HG03064 (cell line): ENCODE measurements around the gene ADGRV1.
A peak's percentile ranks its signal among the peaks of the same experiment; 100 is the strongest.

Source experiments
- ATAC-seq: cut with Tn5 transposase; IDR thresholded peaks from one replicate; pipeline ENCODE4 v1.9.1; 2021; ENCODE audit warnings: low read depth; ENCODE audit not compliant: unreplicated experiment

The ADGRV1 gene

DNA sequence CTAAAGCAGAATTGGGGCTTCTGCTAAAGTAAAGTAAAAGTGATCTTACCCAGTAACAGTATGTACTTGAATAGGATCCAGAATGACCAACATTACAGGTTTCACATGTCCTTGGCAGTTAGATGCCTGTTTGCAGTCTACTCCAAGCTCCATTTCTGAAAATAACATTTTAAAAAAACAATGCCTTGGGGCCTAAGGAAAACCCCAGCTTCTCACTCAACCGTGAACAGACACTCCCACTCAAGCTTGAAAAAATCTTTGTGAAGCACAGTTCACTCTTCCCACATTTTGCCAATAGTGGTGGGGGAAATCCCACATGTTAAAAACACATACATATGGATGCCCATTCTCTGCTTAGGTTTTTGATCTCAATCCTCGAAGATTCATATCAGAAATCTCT lies 520.4 kb downstream of the ADGRV1 start:
- no peak for ATAC-seq

DNA sequence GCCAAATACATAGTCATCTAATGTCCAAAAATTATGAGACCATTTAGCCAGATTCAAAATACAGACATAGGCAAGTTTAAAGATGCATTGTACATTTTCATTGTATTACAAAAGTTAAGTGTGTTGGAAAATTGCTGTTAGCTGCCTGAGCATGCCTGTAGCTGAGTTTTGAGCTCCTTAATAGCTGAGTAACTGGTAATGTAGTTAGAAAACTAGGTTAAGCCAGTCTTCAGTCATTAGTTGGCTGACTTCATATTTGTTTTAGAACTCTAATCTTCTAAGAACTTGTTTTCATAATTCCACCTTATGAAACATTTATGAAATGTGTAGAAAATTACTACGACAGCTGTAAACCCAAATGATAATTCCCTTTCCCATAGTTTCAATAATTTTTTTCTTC lies 531.2 kb downstream of the ADGRV1 start:
- no peak for ATAC-seq

GRCh38 chr5:91090995-91091394 lies 532.4 kb downstream of the ADGRV1 start:
- ATAC-seq, result no peak

DNA sequence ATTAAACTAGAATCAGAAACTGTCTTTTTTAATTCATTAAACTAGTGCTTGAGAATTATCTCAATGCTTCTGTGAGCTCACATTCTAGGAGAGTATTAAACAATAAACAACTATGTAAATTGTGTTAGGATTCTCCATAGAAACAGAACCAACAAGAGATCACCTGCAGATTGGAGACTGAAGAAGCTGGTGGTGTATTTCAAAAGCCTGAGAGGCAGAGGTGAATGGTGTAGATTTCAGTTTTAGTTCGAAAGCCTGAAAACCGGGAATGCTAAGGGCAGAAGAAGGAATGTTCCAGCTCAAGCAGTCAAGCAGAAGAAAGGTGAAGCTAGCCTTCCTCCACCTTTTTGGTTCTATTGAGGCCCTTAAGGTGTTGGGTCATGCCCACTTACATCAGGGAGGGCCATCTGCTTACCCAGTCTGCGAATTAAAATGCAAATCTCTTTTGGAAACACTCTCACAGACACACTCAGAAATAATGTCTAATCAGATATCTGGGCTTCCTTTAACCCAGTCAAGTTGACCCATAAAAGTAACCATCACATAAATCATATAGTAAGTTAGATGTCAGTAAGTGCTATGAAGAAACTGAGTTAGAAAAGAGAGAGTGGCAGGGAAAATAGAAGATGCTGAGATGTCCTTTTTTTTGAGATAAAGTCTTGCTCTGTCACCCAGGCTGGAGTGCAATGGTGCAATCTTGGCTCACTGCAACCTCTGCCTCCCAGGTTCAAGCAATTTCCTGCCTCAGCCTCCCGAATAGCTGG lies 533.1 kb downstream of the ADGRV1 start:
- ATAC-seq, result no peak

- no peak for ATAC-seq
Measured at GRCh38 chr5:91092859-91093783, 534.5 kb downstream of the ADGRV1 start.

GRCh38 chr5:91095313-91095712 lies 536.7 kb downstream of the ADGRV1 start:
- no peak for ATAC-seq

- no peak for ATAC-seq
Measured at GRCh38 chr5:91095786-91096385, 537.3 kb downstream of the ADGRV1 start.

DNA sequence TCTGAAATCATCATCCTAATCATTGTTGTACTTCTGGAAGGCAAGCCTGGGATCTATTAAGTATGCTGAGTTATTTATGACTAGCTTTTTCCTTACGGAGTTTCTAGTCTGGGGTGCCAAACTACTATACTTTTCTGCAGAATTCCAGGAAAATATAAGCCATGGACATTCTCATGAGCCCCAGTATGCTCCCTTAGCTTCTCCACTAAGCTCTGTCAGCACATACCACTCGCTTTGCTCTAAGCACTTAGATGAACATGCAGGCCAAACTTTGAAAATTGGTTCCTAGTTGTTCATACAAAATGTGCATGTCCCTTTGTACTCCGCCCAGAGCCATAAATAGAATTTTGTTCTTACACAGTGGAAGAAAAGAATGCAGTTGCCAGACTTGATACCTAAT lies 539.9 kb downstream of the ADGRV1 start:
- no peak for ATAC-seq

DNA sequence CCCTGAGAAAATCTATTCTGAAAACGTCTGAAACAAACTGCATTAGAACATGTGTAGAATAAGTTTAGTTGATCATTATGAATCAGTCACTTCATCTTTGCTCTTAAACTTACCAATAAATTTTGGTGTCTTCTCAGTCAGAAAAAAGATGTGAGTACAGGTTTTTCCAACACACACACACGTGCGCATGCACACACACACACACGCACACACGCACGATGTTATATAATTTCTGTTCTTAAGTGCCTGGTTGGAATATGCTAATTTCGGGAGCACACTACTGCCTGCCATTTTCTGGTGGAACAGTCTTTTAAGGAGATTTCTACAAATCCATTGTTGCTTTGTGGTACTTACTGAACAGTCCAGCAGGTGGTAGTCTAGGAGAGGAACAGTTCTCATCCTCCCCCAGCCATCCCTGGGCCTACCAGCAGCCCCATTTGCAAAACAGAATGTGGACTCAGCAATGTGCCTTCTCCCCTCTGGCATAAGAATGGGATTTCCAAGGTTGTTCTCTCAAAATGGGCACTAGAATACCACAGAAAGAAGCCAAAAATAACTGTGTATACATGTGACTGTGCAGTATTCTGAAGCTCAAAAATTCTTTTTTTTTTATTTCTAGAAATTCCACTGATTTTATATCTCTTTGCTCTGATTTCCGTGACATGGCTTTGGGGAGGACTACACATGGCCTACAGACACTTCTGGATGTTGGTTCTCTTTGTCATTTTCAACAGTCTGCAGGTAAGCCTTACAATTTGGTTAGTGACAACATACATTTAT lies 543.2 kb downstream of the ADGRV1 start:
- ATAC-seq, result peak; percentile 97

- ATAC-seq, result no peak
Measured at GRCh38 chr5:91103353-91104061, 544.9 kb downstream of the ADGRV1 start.

DNA sequence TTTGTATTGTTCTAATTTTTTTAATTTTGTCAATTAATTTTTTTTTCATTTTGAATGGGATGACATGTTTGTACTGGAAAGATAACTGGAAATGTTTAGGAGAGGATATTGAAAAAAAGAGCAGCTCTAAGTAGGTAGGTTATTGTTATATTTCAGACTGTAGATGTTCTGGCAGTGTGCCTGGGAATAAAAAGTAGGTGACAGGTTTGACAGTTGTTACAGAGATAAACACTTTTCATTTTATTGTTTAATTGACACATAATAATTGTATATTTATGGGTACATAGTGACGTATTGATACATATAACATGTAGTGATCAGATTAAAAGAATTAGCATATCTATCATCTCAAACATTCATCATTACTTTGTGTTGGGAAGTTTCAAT lies 545.5 kb downstream of the ADGRV1 start:
- ATAC-seq, result no peak

GRCh38 chr5:91106842-91107511 lies 548.4 kb downstream of the ADGRV1 start:
- ATAC-seq, result no peak

DNA sequence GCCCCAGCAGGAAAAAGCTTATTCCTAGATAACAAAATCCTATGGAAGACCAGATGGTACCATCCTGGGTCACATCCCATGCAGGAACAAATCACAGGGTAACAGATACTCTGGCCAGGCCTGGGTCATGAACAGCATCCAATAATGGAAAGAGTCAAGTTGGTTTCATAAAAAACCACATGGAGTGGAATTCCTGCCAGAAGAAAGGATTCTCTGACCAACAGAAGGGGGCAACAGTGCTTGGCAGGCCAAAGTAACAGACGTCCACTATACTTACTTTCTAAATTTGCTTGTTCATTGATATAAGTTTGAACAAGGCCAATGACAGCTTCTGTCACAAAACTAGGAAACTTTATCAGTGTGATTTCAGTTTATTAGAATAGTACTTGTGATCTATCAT lies 551.0 kb downstream of the ADGRV1 start:
- no peak for ATAC-seq

DNA sequence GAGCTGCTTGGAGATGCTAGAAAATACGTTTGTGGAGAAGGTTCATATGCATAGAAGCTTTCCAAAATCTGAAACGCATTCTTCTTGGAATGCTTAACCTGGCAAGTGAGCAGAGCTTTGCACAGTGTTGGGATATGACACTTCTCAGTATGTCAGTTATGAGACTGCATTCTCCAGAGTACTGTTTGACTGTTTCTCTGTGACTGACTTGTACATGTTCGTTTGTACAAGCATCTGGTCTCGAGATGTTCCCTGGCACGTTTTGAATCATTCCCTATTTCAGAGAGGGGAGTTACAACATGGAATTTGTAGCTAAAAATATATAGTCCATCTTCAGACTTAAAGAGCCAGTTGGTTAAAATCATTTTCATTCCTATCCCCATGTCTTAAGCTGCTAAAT lies 552.1 kb downstream of the ADGRV1 start:
- ATAC-seq, result no peak

DNA sequence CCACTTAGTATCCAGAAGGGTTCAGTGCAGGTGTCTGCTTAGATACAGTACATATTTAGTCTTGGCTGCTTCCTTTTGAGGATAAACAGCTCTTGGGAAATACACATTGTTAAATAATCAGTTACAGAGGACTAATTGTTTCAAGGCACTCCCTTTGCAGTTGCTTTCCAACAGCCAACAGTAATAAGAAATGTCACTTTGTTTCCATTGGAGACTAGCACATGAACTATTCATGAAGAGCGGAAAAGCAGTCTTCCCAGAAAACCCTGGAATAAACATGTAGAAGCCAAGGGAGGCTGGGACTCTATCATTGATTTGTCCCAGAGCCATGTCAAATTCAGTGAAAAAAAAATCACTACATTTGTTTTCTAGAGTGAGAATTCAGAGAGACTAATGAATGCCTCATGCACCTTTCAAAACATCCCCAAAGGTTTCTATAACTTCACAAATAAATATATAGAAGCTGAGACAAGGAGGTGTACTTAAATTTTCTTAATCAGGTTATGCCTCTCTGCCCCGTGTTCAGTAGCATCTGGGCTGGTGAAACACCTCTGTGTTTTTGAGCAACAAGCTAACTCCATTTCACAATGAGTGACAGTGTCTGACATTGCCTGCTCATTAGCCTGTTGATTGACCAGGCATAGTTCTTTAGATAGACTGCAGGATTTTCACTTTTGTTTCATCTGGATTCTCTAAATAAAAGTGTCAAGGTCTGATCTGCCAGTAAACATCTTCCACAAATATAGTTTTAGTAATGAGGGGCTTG lies 553.1 kb downstream of the ADGRV1 start:
- ATAC-seq, result no peak

- ATAC-seq, result no peak
Measured at GRCh38 chr5:91114658-91115057, 556.1 kb downstream of the ADGRV1 start.

DNA sequence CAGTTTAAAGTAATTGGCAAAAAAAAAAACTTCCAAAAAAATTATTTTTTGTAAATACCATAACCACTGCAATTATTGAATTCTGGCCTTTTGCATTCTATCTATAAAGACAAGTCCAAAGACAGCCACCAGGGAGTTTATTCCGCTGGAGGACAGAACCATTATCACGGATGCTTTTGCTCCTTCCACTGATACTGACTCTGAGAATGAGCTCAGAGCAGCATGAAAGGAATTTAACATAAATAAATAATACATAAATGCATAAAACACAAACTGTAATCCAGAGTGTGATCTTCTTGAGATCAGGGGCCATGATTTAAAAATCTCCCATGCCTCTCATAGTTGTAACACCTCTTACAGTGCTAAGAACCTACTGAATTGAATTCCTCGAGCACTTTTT lies 559.8 kb downstream of the ADGRV1 start:
- ATAC-seq, result no peak

DNA sequence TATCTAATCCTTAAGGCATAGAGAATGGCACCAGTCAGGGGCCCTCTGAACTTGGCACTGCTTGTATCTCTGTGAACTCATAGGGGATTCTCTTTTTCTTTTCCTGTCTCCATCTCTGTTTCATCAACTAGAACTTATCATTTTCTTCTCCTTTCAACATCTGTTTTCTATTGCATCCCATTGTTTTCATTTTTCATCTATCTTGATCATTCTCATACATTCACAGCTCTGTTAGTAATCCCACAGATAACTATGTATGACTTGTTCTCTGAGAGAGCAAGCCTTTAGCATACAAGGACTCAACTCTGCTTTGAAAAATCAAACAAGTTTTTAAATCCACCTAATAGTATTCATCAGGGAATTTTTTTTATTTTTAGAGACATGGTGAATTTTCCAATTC lies 560.2 kb downstream of the ADGRV1 start:
- no peak for ATAC-seq

DNA sequence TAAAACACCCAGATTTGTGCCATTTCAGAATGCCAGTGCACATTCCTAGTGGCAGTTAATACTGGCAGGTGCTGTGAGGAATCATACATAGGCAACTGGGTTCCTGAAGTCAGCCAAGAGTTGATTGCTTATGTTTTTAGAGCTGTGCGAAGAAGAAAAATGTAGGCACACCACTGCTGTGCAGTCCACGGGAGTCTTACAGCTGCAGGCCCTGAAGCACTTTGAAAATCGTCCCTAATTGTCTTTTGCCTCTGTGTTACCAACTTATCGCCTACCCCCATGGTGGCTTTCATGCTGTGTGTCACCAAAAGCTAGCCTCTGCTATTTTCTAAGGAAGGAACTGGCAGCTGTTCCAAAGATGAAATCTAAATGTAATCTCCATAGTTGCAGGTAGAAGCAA lies 560.6 kb downstream of the ADGRV1 start:
- ATAC-seq, result no peak
